HG02870 (cell line): ENCODE results near the gene CDX1.

Experiments used
- ATAC-seq: cut with Tn5 transposase; IDR thresholded peaks from one replicate; pipeline ENCODE4 v1.9.1; 2021; ENCODE audit warnings: mild to moderate bottlenecking, moderate library complexity; ENCODE audit not compliant: unreplicated experiment

CDX1 gene

GRCh38 chr5:150131461-150131860 lies 35.1 kb upstream of the CDX1 start:
- no peak for ATAC-seq

GRCh38 chr5:150131978-150132694 lies 34.4 kb upstream of the CDX1 start:
- no peak for ATAC-seq

DNA sequence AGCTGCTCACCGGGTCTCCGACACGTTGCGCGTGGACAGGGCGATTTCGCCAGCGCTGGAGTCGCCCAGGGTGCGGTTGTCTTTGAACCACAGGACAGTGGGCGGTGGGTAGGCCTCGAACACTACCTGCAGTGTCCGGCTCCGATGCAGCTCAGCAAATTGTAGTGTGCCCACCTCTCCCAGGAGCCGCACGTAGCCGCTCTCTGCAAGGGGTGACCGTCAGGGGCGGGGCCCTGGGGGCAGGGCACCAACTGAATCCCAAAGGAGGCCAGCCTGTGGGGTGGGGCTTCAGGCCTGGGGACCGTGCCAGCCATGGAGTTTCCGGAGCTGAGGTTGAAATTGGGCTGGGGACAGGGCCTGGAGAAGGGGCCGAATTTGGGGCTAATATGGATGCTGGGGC lies 33.8 kb upstream of the CDX1 start:
- no peak for ATAC-seq

- ATAC-seq, result no peak
Measured at GRCh38 chr5:150133581-150134197, 32.9 kb upstream of the CDX1 start.

- ATAC-seq, result no peak
Measured at GRCh38 chr5:150134198-150134588, 32.4 kb upstream of the CDX1 start.

DNA sequence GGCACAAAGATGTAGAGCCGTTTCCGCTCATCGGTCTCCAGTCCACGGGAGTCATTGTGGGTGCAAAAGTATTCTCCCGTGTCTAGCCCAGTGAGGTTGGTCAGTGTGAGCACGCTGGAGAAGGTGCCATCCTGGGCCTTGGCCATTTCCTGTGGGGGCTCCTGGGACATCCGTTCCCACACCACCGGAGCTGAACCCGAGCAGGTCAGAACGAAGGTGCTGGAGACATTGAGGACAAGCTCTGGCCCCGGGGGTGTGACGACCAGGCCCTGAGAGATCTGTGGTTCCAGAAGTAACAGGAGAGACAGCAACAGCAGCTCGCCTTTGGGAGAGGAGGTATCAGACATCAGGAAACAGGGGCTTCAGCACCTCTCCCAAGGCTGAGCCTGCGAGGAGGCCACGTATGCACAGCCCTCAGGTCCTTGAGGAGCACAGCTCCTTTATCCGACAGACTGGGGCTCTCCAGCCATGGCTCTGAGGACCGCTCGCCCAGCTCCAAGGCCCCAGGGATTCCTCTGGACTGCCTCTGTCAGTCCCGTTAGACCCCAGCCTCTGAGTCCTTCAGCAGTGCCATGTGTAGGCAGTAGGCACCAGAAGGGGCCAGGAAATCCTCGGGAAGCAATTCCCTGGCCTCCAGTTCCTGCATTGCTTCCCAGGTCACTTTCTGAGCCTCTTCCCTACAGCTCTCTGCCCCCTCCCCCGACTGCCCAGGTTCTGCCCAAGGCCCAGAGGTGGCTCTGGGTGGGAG lies 30.8 kb upstream of the CDX1 start:
- ATAC-seq, result no peak

- no peak for ATAC-seq
Measured at GRCh38 chr5:150136305-150137167, 30.0 kb upstream of the CDX1 start.

- no peak for ATAC-seq
Measured at GRCh38 chr5:150137168-150137957, 29.2 kb upstream of the CDX1 start.

GRCh38 chr5:150137997-150138396 lies 28.6 kb upstream of the CDX1 start:
- no peak for ATAC-seq

DNA sequence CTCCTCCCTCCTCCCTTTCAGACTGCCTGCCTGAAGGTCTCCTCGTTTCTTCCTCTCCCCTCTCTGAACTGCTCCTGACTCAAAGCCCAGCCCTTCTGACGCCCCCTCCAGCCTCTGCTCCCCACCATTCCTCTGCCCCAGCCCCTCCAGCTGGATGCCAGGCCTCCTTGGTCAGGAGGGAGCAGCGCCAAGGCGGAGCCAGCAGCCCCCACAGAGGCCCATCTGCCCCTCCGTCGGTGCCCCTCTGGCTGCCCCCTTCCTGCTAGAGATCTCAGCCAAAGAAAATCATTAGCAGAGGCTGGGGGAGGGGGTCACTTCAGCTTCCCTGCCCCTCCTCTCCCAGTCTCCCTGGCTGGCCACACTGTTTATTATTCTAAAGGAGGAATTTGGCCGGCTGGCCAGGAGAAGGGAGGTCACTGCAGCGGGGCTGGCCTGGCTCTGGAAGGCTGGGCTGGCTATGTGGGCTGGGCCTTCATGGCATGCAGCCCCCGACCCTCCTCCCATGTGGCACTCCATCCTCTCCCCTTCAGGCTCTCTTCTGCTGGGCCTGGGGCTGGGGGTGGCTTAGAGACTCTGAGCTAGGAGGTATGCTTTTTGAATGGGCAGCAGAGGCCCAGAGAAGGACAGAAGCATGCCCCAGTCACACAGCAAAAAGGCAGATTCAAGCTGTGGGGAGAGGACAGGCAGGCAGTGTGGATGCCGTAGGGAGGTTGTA lies 27.9 kb upstream of the CDX1 start:
- no peak for ATAC-seq

- ATAC-seq, result no peak
Measured at GRCh38 chr5:150139334-150139733, 27.2 kb upstream of the CDX1 start.

DNA sequence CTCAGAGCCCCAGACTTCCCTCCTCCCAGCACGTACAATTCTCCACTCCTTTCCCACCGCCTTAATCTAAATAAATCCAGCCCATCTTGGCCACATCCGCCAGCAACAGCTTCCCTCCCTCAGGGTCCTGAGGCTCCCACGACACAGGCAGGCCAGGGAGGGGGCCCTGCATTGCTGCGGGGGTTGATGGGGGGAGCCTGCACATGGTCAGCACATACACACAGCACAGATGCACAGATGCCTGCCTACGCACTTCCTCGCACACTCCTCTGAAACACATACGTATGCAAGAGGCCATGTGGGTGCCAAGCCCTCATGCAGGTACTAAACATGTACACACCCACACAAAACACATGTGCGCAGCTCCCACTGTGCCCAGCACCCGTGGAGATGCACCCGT lies 25.7 kb upstream of the CDX1 start:
- ATAC-seq, result no peak

DNA sequence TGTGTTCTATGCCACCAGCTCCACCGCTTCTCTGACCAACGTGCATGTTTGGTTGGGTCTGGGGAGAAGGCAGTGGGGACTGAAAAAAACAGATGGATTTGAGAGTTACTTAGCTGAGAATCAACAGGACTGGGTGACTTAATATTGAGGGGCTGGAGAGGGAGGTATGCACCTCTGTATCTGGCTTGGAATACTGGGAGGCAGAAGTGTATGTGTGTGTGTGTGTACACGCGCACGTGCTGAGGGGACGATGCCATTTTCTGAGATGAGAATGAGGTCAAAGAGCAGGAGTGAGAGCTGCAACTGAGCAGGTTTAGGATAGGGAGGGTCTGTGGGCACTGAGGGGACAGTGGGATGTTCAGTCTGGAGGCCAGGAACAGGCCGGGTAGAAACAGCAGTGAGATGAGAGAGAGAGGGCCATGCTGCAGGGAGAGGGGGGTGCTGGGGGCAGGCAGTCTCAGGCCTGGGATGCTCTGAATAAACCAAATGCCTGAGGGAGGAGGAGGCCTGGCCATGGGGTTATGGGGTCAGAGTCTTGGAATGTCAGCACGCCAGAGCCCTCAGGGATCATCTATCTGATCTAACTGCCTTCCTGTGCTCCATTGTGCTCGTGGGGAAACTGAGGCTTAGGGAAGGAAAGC lies 24.9 kb upstream of the CDX1 start:
- ATAC-seq, result no peak

GRCh38 chr5:150142185-150142958 lies 24.2 kb upstream of the CDX1 start:
- ATAC-seq, result no peak

- ATAC-seq, result no peak
Measured at GRCh38 chr5:150142959-150143349, 23.6 kb upstream of the CDX1 start.

DNA sequence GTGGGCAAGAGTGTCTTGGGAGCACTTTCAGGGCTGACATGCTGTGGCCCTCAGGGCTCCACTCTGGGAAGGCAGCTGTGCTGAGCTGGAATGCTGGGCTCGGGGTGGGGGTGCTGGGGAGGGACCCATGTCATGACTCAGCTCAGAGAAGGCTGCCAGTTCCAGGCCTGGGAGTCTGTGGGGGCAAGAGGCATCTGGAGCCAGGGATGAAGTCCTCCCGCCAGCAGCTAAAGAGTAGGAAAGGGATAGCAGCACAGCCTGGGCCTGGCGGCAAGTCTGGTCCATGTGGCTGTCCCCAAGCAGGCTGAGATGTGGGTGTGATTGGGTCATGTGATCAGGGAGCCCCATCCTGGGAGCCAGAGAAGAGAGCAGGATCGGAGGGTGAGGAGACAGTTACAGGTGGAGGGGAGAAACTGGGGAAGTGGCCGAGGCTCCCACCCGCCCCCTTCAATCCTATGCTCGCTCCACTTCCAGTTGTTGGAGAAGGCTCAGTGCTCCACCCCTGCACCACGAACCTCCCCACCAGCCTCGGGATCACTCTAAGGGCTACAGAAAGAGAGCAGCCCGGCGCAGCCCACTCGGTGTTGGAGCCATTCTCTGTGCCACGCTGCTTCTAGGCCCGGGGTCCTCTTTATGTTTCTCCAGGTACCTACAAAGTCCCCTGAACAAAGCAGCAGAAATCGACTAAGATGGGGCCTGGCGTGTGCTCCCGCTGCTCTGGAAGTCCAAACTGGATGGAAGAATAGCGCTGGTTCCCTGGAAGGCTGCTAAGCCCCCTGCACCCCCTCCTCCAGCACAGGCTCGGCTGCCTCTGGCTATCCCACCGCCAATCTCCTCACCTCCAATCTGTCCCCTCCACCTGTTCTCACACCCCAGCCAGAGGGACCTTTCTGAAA lies 23.0 kb upstream of the CDX1 start:
- ATAC-seq, result no peak

DNA sequence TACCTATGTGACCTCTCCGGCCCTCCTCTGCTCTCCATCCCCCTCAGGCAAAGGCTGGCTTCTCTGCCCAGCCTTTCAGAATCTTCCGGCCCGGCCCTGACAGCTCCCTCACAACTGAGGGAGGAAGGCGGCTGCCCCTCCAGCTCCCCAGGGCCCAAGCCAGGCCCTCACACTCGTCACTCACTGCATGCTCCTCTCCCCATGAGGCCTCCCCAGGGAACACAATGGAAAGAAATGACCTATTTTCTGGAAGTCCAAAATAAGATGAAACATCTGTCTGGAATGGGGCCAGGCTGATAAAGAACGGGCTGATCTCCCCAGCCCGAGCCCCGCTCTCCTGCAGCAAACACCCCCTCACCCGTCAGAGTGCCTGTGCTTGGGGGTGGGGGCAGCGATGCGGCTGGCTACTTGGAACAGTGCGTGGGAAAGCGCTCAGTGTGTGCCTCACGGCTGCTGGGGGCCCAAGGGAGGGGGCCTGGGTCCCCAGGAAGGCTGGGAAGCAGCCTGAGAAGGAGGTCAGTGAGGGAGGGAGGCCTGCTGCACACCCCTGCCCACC lies 22.3 kb upstream of the CDX1 start:
- no peak for ATAC-seq
